Liver (tissue), 3 donors: ENCODE results near the gene COL8A2.

Source experiments
- CTCF ChIP-seq: fragments of 150-350 bp; IDR thresholded peaks from 2 replicates; pipeline ENCODE4 v1.5.1; 2017; ENCODE audit warnings: improper control_type of control experiment, low read depth, low read length; ENCODE audit not compliant: missing input control
- GABPA ChIP-seq, 2 donors: IDR thresholded peaks in 1 of 2; conservative IDR thresholded peaks in 1 of 2; 2 replicates each; pipeline ENCODE4 v1.6.1; 2016; ENCODE audit warnings: antibody characterized with exemption in 2 of 2, mild to moderate bottlenecking in 1 of 2, moderate library complexity in 1 of 2
- MAX ChIP-seq: IDR thresholded peaks from 2 replicates; pipeline ENCODE4 v1.6.1; 2016; ENCODE audit warnings: antibody characterized with exemption
- RXRA ChIP-seq, 2 donors: IDR thresholded peaks; 2 replicates each; pipeline ENCODE4 v1.6.1; 2017 to 2018; ENCODE audit warnings: antibody characterized with exemption in 2 of 2, mild to moderate bottlenecking in 1 of 2
- TAF1 ChIP-seq: conservative IDR thresholded peaks from 2 replicates; pipeline ENCODE4 v1.6.1; 2016; ENCODE audit warnings: antibody characterized with exemption, mild to moderate bottlenecking
- donor health status: healthy.
- donor health status: healthy.

- no peak for TF ChIP-seq TAF1
- TF ChIP-seq RXRA (IDR thresholded peaks at IDR 0.05): no peak
- no peak for TF ChIP-seq CTCF
- no peak for TF ChIP-seq MAX
- TF ChIP-seq GABPA (IDR thresholded peaks at IDR 0.05 in 1 of 2, conservative IDR thresholded peaks at IDR 0.05 in 1 of 2): no peak
Observed at GRCh38 chr1:36094621-36095061, 30.4 kb downstream of the COL8A2 start.
